Eye (tissue), 1 donor: ENCODE results near the gene MEI1.
"Not testable (repeated sequence)": the region's sequence is repeated elsewhere in the genome, so short reads cannot be mapped to it uniquely, and the experiment has no call there.

Experiments used
- DNase-seq: peaks from one replicate; pipeline ENCODE4 v3.0.0-alpha.2; 2015

Gene MEI1

GRCh38 chr22:41822317-41823057, 123.2 kb downstream of the MEI1 start:
- peak; percentile 74 for DNase-seq

GRCh38 chr22:41823797-41824196, 124.5 kb downstream of the MEI1 start:
- no peak for DNase-seq

- no peak for DNase-seq
Observed at GRCh38 chr22:41825376-41825775, 126.1 kb downstream of the MEI1 start.

GRCh38 chr22:41826021-41826420, 126.7 kb downstream of the MEI1 start:
- DNase-seq, result no peak

- peak; percentile 31 for DNase-seq
Observed at GRCh38 chr22:41826430-41827383, 127.4 kb downstream of the MEI1 start.

- no peak for DNase-seq
Observed at GRCh38 chr22:41827671-41828070, 128.4 kb downstream of the MEI1 start.

- peak; percentile 57 for DNase-seq
Observed at GRCh38 chr22:41828516-41828915, 129.2 kb downstream of the MEI1 start.

GRCh38 chr22:41830174-41830573, 130.9 kb downstream of the MEI1 start:
- no peak for DNase-seq

GRCh38 chr22:41831383-41831782, 132.1 kb downstream of the MEI1 start:
- no peak for DNase-seq

- no peak for DNase-seq
Observed at GRCh38 chr22:41831828-41832552, 132.7 kb downstream of the MEI1 start.

- peak; percentile 100 for DNase-seq
Observed at GRCh38 chr22:41832553-41833368, 133.5 kb downstream of the MEI1 start, which contains the start of gene SREBF2. Gene SREBF2 (plus strand): TSS chr22:41833105. CDS start chr22:41833271, 166 bp downstream.

- peak; percentile 79 for DNase-seq
Observed at GRCh38 chr22:41833369-41834004, 134.2 kb downstream of the MEI1 start.

GRCh38 chr22:41834005-41834944, 135.0 kb downstream of the MEI1 start:
- DNase-seq, result peak; percentile 42

GRCh38 chr22:41835462-41835861, 136.2 kb downstream of the MEI1 start:
- DNase-seq, result not testable (repeated sequence)

GRCh38 chr22:41836551-41836950, 137.2 kb downstream of the MEI1 start:
- no peak for DNase-seq

- DNase-seq, result no peak
Observed at GRCh38 chr22:41838842-41839618, 139.7 kb downstream of the MEI1 start.

GRCh38 chr22:41840216-41840615, 140.9 kb downstream of the MEI1 start:
- no peak for DNase-seq

GRCh38 chr22:41841085-41841712, 141.9 kb downstream of the MEI1 start:
- DNase-seq, result no peak
